Subcutaneous adipose tissue (tissue), 4 donors: Measurements from ENCODE around the gene SPECC1L. TPM values are rescaled to one million over a fixed set of nuclear protein-coding genes. Genes with fewer than 3 reads are reported as not detected.

ENCODE experiments used
- total RNA-seq, 4 donors: library from RNA; depleted of rRNA; stranded (reverse); fragments of >200 nt; gene quantifications; one replicate each; pipeline ENCODE4 v1.1.0, GENCODE V29; 2016
- TF ChIP-seq, protein P1 (sequence below): fragments of 450-650 bp; IDR thresholded peaks from one replicate; pipeline ENCODE4 v1.5.1; 2016; ENCODE audit warnings: low read depth, mild to moderate bottlenecking, control low read depth, antibody characterized with exemption, moderate library complexity

SPECC1L gene
- total RNA-seq, 4 donors from 2014 or later: 30.8 to 44.3 (median 38.4) TPM

DNA sequence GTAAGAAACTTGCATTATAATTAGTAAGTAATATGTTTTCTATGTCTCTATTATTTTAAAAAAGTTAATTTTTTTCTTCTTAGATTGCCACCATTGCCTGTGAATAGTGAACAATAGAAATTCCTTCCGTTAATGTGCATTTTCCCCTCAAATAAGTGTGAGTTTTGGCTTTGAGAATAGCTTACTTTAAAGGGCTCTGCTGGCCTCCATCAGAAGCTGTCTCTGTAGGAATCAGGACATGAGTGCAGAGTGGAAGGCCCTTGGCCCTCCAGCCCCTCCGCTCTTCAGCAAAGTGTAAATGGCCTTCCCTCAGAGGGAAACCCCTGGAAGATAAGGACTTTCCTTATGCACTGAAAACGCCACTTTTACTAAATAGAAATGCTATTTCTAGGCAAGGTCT, 132.7 kb downstream of the SPECC1L start:
- TF ChIP-seq, protein P1, sequence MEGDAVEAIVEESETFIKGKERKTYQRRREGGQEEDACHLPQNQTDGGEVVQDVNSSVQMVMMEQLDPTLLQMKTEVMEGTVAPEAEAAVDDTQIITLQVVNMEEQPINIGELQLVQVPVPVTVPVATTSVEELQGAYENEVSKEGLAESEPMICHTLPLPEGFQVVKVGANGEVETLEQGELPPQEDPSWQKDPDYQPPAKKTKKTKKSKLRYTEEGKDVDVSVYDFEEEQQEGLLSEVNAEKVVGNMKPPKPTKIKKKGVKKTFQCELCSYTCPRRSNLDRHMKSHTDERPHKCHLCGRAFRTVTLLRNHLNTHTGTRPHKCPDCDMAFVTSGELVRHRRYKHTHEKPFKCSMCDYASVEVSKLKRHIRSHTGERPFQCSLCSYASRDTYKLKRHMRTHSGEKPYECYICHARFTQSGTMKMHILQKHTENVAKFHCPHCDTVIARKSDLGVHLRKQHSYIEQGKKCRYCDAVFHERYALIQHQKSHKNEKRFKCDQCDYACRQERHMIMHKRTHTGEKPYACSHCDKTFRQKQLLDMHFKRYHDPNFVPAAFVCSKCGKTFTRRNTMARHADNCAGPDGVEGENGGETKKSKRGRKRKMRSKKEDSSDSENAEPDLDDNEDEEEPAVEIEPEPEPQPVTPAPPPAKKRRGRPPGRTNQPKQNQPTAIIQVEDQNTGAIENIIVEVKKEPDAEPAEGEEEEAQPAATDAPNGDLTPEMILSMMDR: no peak

DNA sequence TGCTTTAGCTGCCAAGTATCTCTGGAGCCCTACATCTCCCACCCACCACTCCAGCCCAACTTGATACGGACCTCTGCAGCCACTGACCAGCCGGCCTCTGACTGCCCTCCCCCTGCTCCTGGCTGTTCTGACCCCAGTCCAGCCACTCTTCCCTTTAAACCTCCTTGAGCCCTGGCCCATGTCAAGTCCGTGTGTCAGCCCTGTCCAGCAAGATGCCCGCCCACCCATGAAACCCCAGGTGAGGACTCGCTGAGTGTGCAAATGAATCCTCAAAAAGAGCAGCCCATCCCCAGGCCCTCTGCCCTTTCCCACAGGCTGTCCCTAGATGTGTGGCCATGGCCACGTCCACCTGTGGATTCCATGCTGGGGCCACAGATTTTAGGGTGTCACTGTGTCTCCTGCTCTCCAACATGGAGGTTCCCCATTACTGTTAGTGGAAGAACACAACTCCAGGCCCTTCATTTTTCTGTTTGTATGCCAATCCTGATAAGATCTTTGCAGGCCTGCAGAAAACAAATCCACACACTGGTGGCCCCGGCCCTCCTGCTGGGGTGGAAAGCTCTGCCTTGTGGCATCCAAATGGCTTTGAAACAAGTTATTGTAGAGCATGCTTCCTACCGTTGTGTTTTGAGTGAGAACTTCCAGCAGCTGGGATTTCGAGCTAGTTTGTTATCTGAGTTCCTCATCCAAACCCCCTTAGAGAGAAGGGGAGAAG, 134.1 kb downstream of the SPECC1L start:
- TF ChIP-seq, protein P1: no peak

DNA sequence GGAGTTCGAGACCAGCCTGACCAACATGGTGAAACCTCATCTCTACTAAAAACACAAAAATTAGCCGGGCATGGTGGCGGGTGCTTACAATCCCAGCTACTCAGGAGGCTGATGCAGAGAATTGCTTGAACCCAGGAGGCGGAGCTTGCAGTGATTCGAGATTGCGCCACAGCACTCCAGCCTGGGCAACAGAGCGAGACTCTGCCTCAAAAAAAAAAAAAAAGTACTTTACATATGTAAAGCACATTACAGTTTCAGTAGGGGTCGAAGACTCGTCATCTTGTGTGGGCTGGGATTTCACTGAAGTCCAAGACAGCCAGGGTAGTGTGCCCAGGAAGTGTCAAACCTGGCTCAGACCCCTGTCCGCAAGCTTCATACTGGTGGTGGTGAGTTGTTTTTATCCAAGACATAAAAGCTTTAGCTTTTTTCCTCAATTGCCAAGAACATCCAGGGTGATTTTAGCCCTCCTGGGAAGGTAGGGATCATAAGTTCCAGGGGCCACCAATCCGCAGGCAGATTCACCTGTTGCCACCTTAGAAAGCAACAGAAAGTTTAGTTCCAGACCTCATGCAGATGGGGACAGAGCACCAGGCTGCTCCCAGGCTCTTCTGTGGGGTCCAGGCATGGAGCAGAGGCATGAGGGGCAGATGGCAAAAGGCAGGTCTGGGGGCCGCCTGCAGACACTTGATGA, 135.1 kb downstream of the SPECC1L start:
- TF ChIP-seq, protein P1: no peak

DNA sequence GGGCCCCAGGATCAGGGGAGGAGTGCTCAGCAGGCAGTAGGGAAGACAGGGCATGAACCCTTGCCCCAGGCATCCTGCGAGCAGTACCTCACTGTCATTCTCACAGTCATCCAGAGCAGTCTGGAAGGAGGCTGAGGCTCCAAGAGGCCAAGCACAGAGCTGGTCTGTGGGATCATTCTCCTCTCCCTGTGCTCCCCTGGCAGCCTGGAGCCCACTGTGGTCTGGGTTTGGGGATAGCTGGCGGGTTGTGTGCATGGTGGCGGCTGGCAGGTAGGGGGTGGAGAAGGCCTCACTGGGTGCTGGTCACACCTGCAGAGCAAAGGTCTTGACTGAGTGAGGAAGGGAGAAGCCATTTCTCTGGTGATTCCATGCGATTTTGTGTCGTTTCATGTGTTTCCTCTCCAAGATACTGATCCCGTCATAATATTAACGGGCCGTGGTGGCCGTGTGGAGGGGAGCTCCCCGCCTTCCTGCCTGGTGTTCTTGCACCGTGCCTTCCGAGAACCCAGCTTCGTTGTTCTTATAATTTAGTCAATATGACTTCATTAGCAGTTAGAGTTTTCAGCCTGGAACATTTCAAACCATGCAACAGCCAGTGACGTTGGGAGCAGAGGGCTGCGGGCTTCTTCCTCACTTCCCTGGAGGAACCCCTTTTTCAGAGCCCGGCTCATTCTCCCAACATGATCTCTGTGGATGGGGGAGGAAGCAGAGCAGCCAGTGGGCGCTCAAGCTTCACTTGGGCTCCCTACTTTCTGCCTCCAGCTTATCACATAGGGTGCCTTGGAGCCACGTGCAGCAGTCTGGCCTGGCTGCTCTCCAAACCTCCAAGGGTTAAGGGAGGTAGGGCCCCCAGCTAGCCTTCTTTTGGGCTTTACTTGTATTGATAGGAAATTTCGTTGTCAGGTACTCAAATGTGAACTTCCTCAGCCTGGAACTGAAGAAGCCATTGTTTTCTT, 136.0 kb downstream of the SPECC1L start:
- TF ChIP-seq, protein P1: no peak

DNA sequence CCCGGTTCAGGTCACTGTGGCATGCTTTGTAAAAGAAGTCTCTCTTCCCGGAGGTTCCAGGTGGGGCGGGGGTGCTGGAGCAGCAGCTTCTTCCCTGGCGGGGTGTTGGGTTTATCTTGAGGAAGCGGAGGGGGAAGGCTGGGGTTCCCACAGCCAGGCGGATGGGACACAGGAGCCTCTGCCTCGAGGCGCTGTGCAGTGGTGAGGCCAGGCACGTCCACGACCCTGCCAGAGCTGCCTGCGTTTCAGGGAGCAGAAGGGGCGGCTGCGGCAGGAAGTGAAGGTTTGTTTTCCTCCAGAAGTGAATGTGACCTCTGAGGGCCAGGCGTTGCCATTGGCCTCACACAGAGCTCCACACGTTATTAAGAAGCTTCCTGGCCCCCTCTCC, 136.6 kb downstream of the SPECC1L start:
- TF ChIP-seq, protein P1: no peak

DNA sequence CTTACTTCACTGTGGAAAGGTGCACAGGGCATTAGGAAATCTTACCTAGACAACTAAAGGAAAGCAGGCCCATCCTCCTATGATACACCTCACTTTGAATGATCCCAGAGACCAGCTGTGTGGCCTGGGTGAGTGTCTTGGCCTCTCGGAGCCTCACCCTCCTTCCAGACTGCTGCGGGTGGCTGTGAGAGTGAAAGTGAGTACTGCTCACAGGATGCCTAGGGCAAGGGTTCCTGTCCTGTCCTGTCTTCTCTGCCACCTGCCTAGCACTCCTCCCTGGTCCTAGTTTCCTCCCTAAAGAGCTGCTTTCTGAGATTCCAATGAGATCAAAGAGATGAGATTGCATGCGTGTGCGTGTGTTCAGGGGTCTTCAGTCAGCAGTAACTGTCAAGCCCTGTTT, 137.3 kb downstream of the SPECC1L start:
- TF ChIP-seq, protein P1: no peak

DNA sequence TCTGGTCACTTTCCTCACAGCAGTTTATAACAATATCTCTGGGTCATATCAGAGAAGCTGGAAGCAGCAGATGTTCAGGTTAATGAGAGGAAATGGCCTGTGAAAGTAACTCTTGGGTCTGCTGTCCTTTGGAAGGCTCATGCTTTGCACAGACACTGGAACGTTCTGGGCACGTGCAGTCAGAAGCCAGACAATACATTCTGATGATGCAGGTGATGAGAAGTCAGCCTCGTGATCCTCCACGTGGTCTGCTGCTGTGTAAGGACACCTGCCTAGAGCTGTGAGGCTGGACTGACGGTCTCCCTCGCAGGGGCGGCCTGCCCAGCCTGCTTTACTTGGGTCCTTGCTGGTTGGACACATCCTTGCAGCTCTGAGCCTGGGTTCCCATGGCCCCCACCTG, 138.0 kb downstream of the SPECC1L start:
- TF ChIP-seq, protein P1: no peak
